Femur (tissue), 1 donor: ENCODE results near the gene PKIB.
"Not testable (repeated sequence)": the region's sequence is repeated elsewhere in the genome, so short reads cannot be mapped to it uniquely, and the experiment has no call there.

Experiments used
- DNase-seq: peaks from one replicate; pipeline ENCODE4 v3.0.0-alpha.2; 2017

The PKIB gene

GRCh38 chr6:122621638-122622037 lies 11.4 kb downstream of the PKIB start:
- no peak for DNase-seq

DNA sequence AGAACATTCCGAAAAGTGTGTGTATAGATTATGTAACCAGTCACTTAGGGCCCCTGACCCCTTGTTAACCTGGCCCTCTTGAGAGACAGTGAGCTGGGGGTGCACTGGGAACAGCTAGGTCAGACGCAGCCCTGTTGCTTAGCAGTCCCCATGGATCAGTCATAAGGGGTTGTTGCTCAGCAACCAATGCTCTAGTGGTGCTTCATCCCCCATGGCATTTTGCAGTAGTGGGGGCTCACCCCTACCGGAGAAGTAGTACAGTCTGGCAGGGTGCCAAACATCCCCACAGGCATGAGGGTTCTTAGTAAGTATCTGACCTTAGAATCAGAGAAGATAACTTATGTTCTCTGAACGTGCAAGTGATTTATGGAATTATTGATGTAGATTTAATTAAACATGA lies 12.3 kb downstream of the PKIB start:
- no peak for DNase-seq

GRCh38 chr6:122623279-122623678 lies 13.1 kb downstream of the PKIB start:
- no peak for DNase-seq

- no peak for DNase-seq
These were observed 14.6 kb downstream of the PKIB start for GRCh38 chr6:122624853-122625252.

- DNase-seq, result no peak
These were observed 18.5 kb downstream of the PKIB start for GRCh38 chr6:122628714-122629113.

DNA sequence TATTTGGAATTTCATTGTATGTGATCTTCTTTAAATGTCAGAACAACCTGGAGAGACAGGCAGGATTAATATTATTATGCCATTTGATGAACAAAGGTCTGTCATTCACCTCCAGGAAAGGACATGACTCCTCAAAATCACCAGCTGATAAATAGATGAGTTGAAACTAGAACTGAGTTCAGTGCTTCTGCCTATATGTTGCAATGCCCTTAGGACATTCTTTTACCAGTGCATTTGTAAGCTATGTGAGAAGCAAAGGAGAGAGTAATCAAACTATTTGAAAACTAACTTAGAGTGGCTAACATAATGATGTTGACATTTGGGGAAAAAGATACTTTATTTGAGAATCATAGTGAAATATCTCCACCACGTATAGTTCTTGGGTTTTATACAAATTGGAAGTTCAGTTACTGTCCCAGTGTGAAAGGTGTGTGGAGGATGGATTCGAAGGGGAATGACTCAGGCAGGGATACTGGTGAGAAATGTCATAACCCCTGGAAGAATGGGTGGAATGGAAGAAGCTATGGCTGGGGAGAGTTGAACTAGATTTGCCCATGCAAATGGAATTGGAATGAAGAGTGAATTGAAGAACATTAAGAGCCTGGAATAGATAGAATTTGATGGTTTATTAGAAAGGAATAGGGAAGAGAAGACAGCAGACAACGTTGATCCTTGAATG lies 21.5 kb downstream of the PKIB start:
- no peak for DNase-seq

- DNase-seq, result no peak
These were observed 30.2 kb downstream of the PKIB start for GRCh38 chr6:122640366-122640765.

DNA sequence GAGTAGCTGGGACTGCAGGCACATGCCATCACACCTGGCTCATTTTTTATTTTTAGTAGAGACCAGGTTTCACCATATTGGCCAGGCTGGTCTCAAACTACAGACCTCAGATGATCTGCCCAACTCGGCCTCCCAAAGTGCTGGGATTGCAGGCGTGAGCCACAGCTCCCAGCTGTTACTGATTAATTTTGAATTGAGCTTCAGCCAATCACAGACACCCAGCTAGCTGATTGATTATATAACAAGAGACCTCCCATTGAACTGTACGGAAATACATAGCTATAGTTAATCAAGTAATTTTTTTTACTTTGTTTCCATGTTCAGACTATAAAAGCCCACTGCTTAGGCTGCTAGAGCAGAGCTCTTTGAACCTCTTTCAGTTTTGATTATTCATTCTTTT lies 31.6 kb downstream of the PKIB start:
- DNase-seq, result no peak

DNA sequence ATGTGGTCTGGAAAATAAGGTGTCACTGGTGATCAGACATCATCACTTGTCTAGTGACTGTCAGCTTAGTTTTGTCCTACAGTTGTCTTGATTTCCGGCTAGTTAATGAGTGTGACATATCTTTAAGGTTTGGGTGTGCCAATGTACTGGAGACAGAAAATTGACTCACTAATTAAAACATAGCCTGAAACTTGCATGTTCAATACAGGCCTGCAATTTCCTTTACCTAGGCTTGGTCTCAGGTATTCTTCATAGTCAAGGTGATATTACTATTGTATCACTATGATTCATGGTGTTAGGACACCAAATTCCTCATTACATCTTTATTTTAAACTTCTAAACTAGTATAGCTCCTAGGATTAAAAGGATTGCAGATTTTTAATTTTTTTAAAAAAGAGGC lies 32.4 kb downstream of the PKIB start:
- not testable (repeated sequence) for DNase-seq

DNA sequence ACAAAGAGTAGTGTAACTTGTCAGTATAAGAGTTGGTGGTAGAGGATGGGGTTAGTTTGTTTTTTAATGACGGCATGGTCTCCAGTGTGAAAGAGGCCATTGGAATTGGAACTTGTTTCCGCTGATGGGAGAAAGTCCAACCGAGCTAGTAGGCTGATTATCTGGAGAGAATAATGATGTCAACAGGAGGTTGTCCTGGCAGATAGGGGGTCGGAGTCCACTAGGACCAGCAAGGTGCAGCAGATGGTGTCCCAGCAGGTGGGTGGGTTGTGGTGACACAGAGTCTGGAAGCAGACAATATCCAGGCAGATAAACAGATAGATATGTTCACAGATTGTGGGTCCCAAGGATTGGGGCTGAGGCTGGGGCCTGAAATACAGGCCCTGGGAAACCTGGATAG lies 35.1 kb downstream of the PKIB start:
- no peak for DNase-seq

GRCh38 chr6:122647765-122648164 lies 37.6 kb downstream of the PKIB start:
- DNase-seq, result no peak

DNA sequence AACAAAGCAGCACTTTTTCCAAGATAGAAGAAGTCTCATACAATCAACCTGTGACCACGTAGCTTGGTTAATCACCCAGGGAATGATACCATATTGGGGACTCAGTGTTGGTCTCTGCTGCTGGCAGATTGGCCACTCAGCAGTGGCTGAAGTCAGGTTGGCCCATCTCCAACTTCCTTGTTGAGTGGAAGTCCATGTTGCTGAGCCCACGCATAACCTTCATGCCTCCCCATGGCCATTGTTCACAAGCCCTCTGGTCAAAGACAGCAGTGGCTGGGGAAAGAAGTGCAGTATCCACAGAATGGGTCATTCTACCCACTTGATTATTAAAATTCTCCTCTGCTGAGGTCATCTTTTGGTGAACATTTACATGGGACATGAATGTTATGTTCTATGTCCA lies 38.5 kb downstream of the PKIB start:
- no peak for DNase-seq

DNA sequence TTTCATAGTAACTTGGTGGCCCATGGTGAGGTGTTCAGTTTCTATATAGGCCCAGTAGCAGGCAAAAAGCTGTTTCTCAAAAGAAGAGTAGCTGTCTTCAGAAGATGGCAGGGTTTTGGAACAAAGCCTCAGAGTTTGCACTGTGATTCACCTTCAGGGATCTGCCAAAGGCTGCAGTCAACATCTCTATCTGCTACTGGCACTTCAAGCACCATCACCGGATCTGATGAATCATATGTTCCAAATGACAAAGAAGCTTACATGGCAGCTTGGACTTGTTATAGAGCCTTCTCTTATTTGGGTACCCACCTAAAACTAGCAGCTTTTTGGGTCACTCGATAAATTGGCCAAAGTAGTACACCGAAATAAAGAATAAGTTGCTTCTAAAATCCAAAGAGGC lies 39.5 kb downstream of the PKIB start:
- no peak for DNase-seq

GRCh38 chr6:122650403-122650802 lies 40.2 kb downstream of the PKIB start:
- no peak for DNase-seq

GRCh38 chr6:122651031-122651430 lies 40.8 kb downstream of the PKIB start:
- no peak for DNase-seq

DNA sequence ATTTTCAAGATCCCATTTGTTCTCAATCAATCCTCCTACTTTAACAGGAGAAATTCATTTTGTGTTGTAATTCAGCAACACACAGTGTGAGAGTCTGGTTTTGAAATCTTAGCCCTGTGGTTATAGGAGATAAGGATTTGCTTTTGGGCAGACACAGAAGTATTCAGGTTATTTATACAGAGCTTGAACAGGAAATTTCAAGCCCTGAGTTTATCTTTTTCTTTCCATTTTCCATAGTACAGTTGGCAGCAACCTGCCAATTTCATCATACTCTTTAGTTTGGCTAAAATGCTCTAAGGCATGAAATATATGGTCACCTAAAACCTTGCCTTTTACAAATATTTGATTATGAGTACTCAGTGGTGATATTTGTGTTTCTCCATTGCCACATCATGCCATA lies 41.4 kb downstream of the PKIB start:
- DNase-seq, result no peak

GRCh38 chr6:122652431-122652830 lies 42.2 kb downstream of the PKIB start:
- no peak for DNase-seq

GRCh38 chr6:122653094-122653493 lies 42.9 kb downstream of the PKIB start:
- no peak for DNase-seq

- DNase-seq, result no peak
These were observed 43.8 kb downstream of the PKIB start for GRCh38 chr6:122654012-122654411.

DNA sequence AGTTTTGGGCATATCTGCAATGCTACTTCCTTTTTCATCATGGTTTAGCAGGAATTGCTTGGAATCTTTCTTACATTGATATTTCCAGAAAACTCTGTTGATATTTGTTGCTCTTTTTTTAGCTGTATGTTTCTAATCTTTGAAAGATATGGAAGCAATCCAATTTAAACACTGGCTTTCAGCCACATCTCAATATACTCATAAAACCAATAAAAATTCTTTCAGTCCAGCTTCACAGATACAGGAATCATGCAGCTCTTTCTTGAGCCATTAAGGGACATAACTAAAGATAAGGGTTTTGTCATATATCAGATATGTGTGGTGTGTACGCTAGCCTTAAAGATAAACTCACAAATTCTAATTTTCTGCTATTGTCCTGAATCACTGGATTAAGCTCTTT lies 47.4 kb downstream of the PKIB start:
- DNase-seq, result no peak

DNA sequence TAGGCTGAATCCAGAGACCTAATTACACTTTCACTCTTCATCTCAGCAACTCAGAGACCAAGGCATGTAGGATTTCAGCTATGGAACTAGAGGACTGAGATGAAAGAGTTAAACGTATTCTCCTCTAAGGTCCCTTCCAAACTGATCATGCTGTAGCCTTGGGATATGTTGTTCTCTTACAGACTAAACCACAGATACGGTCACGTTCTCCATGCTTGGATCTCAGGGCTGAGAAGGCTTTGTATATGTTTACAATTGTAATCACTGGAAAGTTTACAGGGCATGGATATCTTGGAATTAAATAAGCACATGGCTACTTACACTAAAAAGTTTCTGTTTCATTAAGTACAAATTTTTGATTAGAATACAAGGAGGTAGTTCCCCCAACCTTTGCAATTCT lies 50.1 kb downstream of the PKIB start:
- no peak for DNase-seq

DNA sequence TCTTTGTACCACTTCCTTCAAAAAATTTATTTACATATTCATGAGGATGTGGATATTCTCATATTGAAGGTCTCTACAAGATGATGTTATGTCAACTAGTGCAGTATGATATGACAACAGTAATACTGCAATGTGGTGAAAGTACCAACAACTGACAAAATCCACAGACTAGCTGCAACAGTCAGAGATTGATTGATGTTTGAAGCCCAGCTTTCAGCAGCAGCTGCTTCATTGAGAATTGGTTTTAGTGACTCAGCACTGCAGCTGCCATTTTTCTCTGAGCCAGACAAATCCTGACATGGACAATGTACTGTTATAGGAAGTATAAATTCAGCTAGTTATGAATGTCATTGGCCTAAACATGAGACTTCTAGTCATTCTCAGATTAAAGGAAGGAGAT lies 53.8 kb downstream of the PKIB start:
- DNase-seq, result no peak

DNA sequence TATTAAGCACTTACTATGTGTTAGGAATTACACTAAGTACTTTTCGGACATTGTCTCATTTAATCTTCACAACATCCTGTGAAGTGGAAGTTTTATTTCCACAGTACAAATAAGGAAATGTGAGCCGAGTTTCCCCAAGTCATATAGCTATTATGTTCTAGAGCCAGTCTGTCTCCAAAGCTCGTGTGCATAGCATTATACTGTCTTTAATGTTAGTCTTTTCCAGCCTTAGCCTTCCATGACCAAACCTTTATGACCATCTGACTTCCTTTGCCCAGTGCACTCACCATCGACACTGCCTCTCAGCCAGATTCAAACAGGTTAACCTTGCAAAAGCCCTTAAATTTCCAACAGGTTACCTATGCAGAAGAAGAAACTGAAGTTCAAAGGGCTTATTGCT lies 55.7 kb downstream of the PKIB start:
- no peak for DNase-seq

GRCh38 chr6:122666418-122666817 lies 56.2 kb downstream of the PKIB start:
- DNase-seq, result no peak

GRCh38 chr6:122669418-122669817 lies 59.2 kb downstream of the PKIB start:
- no peak for DNase-seq

DNA sequence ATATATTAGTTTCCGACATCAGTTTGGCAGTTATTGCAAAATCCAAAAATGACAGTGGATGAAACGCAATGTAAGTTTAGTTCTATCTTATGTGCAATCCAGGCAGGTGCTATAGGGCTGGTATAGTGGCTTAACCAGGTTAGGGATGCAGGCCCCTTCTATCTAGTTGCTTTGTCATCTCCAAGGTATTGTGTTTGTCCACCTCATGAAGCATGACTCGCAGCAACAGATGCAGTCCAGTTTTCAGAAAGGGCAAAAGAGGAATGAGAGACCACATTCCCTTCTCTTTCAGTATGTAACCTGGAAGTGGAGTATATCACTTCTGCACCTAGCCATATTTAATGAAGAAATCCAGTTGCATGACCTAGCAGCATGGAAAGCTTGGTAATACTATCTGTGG lies 59.7 kb downstream of the PKIB start:
- DNase-seq, result no peak
